OCI-LY1 (cell line): ENCODE results near the gene RBBP7.

ENCODE experiments used
- CTCF ChIP-seq: fragments of 200-600 bp; sonication (generic), shearing (Covaris generic); IDR thresholded peaks from 2 replicates; pipeline ENCODE4 v1.5.1; 2017; ENCODE audit warnings: mild to moderate bottlenecking, antibody characterized with exemption, low read length, moderate library complexity, mixed read lengths
- EZH2 ChIP-seq: fragments of 200-600 bp; sonication (generic), shearing (Covaris generic); IDR thresholded peaks from 2 replicates; pipeline ENCODE4 v1.8.0; 2017; ENCODE audit warnings: borderline replicate concordance, mixed run types, mild to moderate bottlenecking, antibody characterized with exemption, low read length, moderate library complexity, mixed read lengths

GRCh38 chrX:16917120-16917519, 47.0 kb upstream of the RBBP7 start:
- TF ChIP-seq CTCF: no peak
- TF ChIP-seq EZH2: no peak
